Measurements from ENCODE around the gene LRP2.
"Not testable (repeated sequence)": the region's sequence is repeated elsewhere in the genome, so short reads cannot be mapped to it uniquely, and the experiment has no call there.

Gene LRP2

GRCh38 chr2:169348321-169349024 is 13.9 kb downstream of the LRP2 start:
- no peak for DNase-seq (ENCODE audit: low read depth)

DNA sequence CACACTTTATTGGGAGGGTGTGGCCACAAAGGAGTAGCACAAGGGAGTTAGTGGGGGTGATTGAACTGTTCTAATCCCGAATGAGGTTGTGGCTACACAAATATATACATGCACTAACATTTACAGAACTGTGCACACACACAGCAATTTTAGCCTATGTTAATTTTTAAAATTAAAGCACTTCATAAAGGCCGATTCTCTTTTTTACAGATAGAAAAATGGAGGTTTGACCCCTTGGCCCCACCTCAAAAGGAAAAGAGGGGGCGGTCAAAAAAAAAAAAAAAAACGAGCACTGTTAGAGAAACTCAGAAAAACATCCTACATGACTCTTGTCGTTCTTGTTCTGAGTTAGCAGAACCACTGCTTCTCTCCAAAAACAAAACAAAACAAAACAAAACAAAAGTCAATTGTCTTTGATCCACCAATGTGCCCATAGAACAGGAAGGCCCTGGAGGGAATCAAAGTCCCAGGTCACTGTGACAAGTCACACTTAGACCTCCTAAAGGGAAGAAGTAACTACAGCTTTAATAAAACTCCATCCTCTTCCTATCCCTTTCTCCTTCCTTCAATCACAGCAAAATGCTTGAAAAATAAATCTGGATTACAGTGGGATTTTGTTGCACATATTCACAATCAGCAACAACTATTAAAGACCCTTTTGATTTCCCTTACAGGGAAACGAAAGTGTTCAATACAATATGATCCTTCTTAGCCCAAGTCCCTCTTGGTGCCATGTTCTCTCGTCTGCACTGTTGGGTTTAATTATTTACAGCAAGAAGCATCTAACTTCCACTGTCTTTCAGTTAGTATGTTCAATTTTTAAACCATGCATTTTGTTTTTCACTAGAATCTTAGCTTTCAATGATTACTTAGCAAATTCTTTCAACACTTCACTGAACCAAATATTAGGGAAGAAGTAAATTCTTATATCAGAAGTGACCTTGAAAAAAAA is 16.6 kb downstream of the LRP2 start:
- no peak for DNase-seq (ENCODE audit: low read depth)

GRCh38 chr2:169344736-169345485 is 17.4 kb downstream of the LRP2 start:
- DNase-seq (ENCODE audit: low read depth), result no peak

DNA sequence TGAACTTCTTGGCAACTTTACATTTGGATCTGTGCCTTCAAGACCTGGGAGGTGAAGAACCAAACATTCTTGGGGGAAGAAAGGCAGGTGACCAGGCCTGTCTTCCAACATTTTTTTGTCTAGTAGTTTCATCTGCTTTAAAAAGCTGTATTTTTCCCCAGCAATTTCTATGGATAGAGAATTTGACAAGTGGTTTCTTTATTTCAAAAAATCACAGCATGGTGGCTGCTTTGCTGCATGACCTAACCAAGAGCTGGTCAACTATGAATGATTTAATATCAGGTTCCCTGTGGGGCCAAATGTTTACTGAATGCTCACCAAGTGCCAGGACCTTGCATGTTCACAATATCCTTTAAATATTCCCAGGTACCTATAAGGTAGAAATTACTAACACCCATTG is 19.1 kb downstream of the LRP2 start:
- DNase-seq (ENCODE audit: low read depth), result no peak

DNA sequence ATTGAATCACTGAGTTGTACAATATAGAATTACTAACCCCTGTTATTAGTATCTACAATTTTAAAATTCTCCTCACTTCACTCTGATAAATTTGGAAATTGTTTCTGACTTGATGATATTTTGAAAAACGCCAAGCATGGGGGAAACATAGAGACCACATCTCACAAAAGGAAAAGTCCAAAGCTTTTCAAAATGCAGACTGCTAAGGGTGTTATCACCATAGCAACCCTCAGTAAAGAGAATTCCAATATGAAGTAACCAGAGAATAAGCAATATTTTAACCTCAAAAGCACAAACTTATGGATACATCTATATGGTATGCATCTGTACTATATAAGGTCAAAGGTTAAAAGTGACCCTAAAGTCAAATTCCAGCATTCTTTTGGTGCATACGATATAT is 22.7 kb downstream of the LRP2 start:
- no peak for DNase-seq (ENCODE audit: low read depth)

- DNase-seq (ENCODE audit: low read depth), result no peak
These were observed 25.6 kb downstream of the LRP2 start for GRCh38 chr2:169336695-169337094.

DNA sequence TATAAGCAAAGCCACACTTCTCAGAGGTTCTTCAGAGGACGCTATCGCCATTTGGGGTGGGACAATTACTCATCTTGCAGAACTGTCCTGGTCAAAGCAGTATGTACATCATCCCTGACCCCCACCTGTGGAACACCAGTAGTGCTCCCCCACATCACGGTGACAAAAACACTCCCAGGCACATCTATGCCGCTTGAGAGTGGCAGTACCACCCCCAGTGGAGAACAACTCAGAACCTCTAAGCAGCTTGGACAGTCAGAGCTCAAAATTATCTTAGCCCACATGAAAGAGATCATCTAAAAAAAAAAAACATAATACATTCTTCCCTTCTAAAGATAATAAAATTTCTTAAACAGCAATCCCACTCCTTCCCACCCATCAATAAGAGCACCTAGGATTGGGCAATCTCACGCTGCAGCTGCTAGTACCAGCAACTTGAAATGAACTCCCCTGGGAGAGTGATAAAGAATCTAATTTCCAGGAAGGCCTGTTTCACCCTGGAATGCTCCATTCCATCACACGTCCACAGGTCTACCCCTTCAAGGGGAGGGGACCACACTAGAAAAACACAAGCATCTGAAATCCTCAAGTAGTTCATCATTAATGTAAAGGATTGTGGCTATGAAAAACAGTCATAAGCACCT is 31.7 kb downstream of the LRP2 start:
- no peak for DNase-seq (ENCODE audit: low read depth)

GRCh38 chr2:169329688-169330554 is 32.4 kb downstream of the LRP2 start:
- no peak for DNase-seq (ENCODE audit: low read depth)

DNA sequence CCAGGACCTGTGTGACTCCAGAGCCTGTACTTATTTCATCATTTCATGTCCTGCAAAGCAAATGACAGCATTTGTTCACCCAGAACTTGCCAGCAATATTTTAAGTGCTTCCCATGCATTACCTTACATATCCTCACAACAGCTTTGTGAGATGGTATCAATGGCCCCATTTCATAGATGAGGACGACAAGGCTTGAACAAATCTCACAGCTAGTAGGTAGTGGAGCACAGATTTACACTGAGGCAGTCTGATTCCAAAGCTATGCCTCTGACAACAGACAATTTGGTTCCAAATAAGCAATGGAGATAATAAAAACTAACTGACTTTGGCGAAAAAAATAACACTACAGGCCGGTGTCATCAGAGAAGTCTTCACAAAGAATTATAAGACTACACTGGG is 33.5 kb downstream of the LRP2 start:
- DNase-seq (ENCODE audit: low read depth), result no peak

GRCh38 chr2:169327837-169328236 is 34.5 kb downstream of the LRP2 start:
- not testable (repeated sequence) for DNase-seq (ENCODE audit: low read depth)

DNA sequence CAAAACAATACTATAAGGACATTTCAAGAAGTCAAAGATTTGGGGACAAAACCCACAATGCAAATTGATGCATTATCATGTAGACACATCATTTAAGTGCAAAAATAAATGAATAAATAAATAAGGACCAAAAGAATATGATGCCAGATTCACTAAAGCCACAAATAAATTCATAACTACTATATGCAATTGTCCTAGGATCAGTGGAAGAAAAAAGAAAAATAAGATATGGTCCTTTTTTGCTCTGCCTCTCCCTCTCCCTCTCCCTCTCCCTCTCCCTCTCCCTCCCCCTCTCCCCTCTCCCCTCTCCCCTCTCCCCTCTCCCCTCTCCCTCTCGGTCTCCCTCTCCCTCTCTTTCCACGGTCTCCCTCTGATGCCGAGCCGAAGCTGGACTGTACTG is 36.4 kb downstream of the LRP2 start:
- DNase-seq (ENCODE audit: low read depth), result not testable (repeated sequence)

- no peak for DNase-seq (ENCODE audit: low read depth)
These were observed 37.6 kb downstream of the LRP2 start for GRCh38 chr2:169324581-169325260.

- no peak for DNase-seq (ENCODE audit: low read depth)
These were observed 38.5 kb downstream of the LRP2 start for GRCh38 chr2:169323841-169324240.

GRCh38 chr2:169320561-169320960 is 41.8 kb downstream of the LRP2 start:
- DNase-seq (ENCODE audit: low read depth), result no peak

- no peak for DNase-seq (ENCODE audit: low read depth)
These were observed 47.0 kb downstream of the LRP2 start for GRCh38 chr2:169315357-169315756.

GRCh38 chr2:169308349-169308748 is 54.0 kb downstream of the LRP2 start:
- not testable (repeated sequence) for DNase-seq (ENCODE audit: low read depth)

DNA sequence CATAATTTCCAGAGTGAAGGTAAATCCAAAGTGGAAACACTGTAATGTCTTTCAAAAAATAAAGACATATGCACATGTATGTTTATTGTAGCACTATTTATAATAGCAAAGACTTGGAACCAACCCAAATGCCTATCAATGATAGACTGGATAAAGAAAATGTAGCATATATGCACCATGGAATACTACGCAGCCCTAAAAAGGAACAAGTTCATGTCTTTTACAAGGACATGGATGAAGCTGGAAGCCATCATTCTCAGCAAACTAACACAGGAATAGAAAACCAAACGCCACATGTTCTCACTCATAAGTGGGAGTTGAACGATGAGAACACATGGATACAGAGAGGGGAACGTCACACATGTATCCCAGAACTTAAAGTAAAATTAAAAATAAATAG is 57.6 kb downstream of the LRP2 start:
- not testable (repeated sequence) for DNase-seq (ENCODE audit: low read depth)

- no peak for DNase-seq (ENCODE audit: low read depth)
These were observed 58.6 kb downstream of the LRP2 start for GRCh38 chr2:169303579-169304305.

GRCh38 chr2:169302364-169302763 is 60.0 kb downstream of the LRP2 start:
- DNase-seq (ENCODE audit: low read depth), result no peak

Measured in stromal cell of bone marrow (primary cell).